Stimulated activated CD4-positive, alpha-beta T cell treated with anti-CD3 and anti-CD28 coated beads, Interleukin-1b, Interleukin-23, amount 100 ng/mL, for 4 hours (primary cell): ENCODE data around the gene MORF4L1.
"Not testable (repeated sequence)": the region's sequence is repeated elsewhere in the genome, so short reads cannot be mapped to it uniquely, and the experiment has no call there.

Source experiments
- DNase-seq, 2 donors: peaks; one replicate each; pipeline ENCODE4 v3.0.0-alpha.2; 2020; ENCODE audit warnings: low read depth in 2 of 2

MORF4L1 gene

GRCh38 chr15:78925956-78926743, 53.5 kb downstream of the MORF4L1 start:
- DNase-seq: no peak

- no peak for DNase-seq
These were observed 54.5 kb downstream of the MORF4L1 start for GRCh38 chr15:78927077-78927790.

DNA sequence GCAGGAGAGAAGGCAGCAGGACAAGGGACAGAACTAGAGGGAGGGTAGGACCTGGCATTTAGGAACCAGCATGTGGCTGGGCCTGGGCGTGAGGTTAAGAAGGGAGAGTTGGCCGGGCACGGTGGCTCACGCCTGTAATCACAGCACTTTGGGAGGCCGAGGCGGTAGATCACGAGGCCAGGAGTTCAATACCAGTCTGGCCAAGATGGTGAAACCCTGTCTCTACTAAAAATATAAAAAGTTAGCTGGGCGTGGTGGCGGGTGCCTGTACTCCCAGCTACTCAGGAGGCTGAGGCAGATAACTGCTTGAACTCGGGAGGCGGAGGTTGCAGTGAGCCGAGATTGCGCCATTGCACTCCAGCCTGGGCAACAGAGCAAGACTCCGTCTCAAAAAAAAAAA, 55.5 kb downstream of the MORF4L1 start:
- DNase-seq: not testable (repeated sequence)

DNA sequence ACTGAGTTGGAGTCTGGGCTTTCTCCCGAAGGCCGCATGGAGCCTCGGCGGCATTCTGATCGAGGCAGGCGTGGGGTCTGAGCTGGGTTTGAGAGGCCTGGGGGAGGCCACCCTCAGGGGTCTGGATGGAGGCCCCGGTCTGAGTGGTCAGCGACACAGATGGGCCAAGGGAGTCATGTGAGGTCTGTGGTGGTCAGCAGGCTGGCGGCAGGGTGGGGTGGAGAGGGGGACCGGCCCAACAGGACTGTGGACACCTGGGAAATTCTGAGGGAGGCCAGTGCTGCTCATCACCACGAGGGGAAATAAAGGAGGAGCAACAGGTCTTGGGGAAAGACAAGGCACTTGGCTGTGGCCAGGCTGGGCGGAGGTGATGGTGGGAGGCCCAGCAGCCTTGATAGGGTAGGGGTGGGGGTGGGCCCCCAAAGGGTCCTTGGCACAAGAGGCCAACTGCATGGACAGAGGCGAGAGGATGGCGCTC, 56.0 kb downstream of the MORF4L1 start:
- no peak for DNase-seq

GRCh38 chr15:78929536-78930264, 57.0 kb downstream of the MORF4L1 start:
- no peak for DNase-seq

- no peak for DNase-seq
These were observed 58.1 kb downstream of the MORF4L1 start for GRCh38 chr15:78930577-78931388.

DNA sequence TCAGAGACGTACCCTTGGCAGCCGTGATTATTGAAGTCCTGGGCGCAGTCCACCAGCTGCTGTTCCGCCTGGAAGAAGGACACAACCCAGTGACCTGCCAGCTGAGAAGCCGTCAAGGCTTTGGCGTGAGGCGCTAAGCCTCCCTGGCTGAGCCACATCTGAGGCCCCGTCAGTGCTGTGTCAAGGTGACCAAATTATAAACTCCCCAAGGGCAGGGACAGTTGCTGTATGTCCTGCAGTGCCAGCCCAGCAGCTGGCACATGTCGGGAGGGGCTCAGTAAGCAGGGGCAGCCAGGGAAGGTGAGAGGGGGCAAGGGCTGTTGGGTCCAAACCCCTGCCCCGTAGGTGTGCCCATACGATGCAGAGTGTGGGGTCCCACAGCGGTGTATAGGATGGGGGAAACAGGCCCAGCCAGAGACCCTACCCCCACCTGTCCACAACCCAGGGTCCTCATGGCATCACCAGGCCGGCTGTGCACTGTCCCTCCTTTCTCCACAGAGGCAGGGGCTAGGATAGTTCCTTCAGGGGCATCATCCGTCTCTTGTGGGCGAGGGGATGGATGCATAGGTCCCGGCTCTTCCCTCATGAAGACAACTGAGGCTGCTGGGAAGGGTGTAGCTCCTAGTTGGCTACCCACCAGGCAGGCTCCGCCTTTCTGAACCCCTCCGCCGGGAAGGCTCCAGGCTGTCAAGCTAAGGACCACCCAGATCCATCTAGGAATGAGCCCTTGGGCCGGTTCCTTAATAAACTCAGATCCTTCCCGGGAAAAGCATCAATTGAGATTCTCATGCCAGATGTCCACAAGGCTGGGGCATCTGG, 59.0 kb downstream of the MORF4L1 start:
- DNase-seq: no peak

DNA sequence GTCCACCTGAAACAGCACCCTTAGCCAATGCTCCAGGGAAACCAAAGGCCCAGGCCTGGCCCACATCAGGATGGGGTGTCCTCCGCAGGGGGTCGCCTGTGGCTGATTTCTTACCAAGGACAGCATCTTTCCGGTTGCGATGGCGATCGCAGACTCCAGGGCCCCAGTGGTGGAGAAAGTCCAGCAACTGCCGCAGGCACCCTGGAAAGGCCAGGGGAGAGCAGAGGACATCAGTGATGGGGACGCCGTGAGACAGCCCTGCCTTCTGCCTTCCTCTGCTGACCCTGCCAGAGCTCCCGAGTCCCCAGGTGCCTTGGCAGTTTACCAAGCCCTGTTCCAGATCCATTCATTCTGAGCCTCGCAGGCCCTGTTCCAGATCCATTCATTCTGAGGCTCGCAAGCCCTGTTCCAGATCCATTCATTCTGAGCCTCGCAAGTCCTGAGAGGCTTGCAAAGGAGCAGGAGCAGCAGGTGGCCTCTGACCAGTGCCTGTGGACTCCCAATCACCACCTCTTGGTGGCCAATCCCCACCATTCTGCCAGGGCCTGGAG, 59.6 kb downstream of the MORF4L1 start:
- no peak for DNase-seq

DNA sequence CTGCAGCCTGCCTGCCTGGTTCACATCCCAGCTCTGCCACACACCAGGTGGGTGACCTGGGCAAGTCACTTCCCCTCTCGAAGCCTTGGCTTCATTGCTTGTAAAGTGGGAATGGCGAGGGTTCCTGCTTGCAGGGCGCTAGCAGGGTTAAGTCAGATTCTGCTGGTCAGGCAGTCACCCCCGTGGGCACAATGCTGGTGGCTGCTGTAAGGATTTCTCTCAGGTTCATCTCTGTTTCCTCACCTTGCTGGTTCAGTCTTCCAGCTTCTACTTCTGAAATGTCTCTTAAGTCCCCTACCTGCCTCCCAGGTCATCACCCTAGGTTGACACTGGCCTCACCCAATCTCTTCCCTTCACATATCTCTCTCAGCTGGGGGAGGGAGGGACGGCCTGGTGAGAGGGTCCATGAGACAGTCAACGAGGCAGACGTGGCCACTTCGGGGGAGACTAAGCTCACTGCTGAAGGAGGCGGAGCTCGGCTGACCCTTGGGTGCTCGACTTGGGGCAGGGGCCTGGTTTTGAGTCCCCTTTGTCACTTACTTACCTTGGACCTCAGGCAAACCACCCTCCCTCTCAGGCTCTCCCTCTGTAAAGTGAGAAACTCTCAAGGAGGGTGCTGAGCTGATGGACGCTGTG, 60.6 kb downstream of the MORF4L1 start:
- DNase-seq: no peak

DNA sequence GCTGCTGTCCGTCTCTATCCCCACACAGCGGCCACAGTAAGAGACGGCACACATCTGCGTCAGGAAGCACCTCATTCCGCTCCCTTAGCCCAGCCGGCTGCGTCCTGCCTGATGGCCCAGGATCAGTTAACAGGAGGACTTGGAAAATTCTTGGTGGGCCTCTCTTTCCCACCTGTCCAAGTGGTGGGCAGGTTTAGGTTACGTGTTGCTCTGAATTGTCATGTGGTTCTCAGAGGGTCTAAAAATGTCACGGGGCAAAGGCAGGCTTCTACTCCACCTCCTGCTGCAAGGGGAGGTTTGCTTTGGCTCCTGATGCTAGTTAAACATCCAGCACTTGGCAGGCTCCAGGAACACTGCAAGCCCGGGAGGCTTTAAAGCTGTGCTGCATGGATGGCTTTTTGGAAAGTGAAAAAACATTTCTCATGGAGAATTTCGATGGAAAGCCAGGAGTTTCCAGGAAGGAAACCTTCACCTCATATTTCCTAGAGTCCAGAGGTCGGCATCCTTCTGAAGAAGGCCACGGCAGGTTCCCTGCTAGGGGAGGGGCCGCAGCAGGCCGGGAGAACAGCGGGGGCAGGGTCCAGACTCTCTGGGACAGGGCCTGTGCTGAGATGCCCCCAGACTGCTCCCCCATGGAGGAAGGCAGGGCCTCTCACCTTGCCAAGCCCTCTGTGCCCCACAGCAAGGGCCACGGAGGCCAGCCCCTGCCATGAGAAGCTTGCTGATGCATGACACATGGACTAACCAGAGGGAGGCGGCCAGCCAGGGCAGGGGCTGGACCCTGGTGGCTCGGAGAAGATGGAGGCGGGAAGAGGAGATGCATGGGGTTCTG, 61.3 kb downstream of the MORF4L1 start:
- DNase-seq: no peak

DNA sequence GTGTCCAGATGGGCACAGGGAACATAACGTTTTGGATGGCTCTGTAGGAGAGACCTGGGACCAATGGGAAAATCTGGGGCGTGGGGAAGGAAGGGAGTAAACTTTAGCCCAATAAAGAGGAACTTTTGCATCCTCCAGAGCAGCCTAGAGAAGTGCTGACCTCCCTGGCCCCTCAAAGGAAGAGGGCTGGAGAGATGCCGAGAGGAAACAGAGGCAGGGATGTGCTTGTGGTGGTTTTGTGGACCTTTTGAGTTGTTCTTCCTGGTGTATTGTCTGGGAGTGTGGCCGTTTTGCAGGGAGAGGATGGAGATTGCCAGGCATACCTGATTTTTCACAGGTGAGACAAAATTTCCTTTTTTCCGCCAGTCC, 61.9 kb downstream of the MORF4L1 start:
- DNase-seq: no peak

GRCh38 chr15:78937132-78937739, 64.5 kb downstream of the MORF4L1 start:
- DNase-seq: no peak

- DNase-seq: no peak
These were observed 66.2 kb downstream of the MORF4L1 start for GRCh38 chr15:78938658-78939488.

- DNase-seq: no peak
These were observed 70.1 kb downstream of the MORF4L1 start for GRCh38 chr15:78942741-78943140.

GRCh38 chr15:78943692-78944091, 71.0 kb downstream of the MORF4L1 start:
- no peak for DNase-seq

DNA sequence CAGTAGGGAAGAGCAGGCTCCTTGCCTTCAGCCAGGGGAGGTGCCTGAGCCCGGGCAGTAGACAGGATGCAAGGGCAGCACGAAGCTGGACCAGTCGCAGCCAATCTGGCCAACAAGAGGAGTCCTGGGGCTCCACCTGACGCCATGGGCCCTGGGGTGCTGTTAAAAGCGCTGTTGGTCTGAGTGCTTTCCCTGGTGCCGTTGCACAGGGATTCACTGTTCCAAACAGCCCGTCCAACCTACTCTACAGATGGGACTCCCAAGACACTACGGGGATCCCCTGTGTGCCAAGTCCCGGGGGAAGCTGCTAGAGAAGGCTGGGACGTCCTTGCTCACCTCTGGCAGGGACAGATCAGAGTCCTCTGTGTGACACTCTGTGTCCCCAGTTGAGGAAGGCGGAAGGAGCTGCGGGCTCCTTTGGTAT, 71.5 kb downstream of the MORF4L1 start:
- no peak for DNase-seq

DNA sequence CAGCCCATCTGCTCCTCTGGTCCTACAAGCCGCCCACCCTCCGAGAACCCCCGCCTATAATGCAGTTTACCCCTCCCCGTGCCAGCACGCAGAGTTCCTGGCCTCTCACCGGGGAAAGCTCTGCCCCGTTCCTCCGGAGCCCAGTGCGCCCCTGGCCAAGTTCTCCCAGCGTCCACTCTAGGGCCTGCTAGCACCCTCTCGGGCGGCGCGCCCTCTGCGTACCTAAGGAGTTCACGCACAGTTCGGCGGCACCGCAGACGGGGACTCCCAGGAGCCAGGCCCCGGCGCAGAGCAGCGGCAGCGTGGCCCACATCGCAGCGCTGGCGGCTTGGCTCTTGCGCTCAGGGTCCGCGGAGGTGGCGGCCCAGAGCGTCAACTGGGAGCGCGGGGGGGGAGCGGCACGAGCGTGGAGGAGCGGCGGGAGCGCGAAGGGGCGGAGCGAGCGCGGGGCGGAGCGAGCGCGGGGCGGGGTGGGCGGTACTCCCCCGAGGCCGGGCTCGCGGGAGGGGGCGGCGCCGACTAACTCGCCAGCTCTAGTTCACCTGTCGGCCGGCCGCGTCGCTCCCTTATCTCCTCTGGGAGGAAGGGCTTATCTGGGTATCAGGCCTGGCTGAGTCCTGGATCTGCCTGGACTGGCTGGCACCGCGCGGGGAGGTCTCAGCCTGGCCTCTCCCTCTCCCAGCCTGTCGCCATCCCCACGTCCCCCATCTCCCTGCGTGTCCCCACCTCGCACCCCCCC, 72.1 kb downstream of the MORF4L1 start, which contains the start of gene CTSH:
CTSH (minus strand) TSS at position 378 of the 739 bp plus-strand sequence; CDS start at position 313, 65 bp downstream.
- DNase-seq: peak; percentile 64 to 79
